ENCODE results near the gene SHISA3. TPM values are rescaled to one million over a fixed set of nuclear protein-coding genes. Genes with fewer than 3 reads are reported as not detected.
"Not testable (repeated sequence)": the region's sequence is repeated elsewhere in the genome, so short reads cannot be mapped to it uniquely, and the experiment has no call there.

SHISA3 gene
- total and polyA plus RNA-seq, 2 of the 8 experiments (the other 6 are each of a cell fraction or from before 2014, with no cell fraction given): 2.0 to 9.3 TPM

GRCh38 chr4:42371305-42372252 is 25.7 kb upstream of the SHISA3 start (continued):
- TF ChIP-seq RNF2 (IDR thresholded peaks at IDR 0.05; ENCODE audit: borderline replicate concordance, low read depth, low read length, missing control alignments, poor library complexity, severe bottlenecking): no peak

- H2AFZ ChIP-seq (ENCODE audit: low read length); FAIRE-seq; H3K27ac ChIP-seq (ENCODE audit: low read depth, low read length); H2BK120ac ChIP-seq (replicated peaks; ENCODE audit: low read depth, low read length); H2BK5ac ChIP-seq (ENCODE audit: low read depth, low read length); H4K20me1 ChIP-seq (replicated peaks in 1 of 2; ENCODE audit: control insufficient read depth in 1 of 2, insufficient read depth in 2 of 2, low read length in 2 of 2); H3K14ac ChIP-seq (ENCODE audit: insufficient read length); H3K9me3 ChIP-seq (ENCODE audit: insufficient read depth in 2 of 2, low read depth in 1 of 2, low read length in 1 of 2); H4K8ac ChIP-seq (ENCODE audit: extremely low read depth, insufficient read depth, low read length); H4K91ac ChIP-seq (replicated peaks; ENCODE audit: insufficient read length, low read length); DNase-seq (ENCODE audit: low read depth in 1 of 2, low spot score in 2 of 2); H3K27me3 ChIP-seq (replicated peaks in 1 of 4; ENCODE audit: control insufficient read depth in 3 of 4, extremely low read depth in 1 of 4, insufficient read depth in 3 of 4, low read length in 3 of 4); H3K23me2 ChIP-seq (ENCODE audit: low read depth, low read length); H3K4me1 ChIP-seq (replicated peaks in 1 of 4; ENCODE audit: control insufficient read depth in 3 of 4, insufficient read depth in 4 of 4, low read length in 3 of 4); H2BK15ac ChIP-seq (ENCODE audit: low read length); H3K4ac ChIP-seq (replicated peaks; ENCODE audit: insufficient read length, low read depth, low read length); H3K9ac ChIP-seq (replicated peaks in 1 of 4; ENCODE audit: extremely low read depth in 1 of 4, low read depth in 3 of 4, low read length in 3 of 4); H3K18ac ChIP-seq (ENCODE audit: extremely low read depth, low read length); H2BK20ac ChIP-seq (ENCODE audit: low read length); H3K36me3 ChIP-seq (ENCODE audit: control insufficient read depth in 2 of 4, insufficient read depth in 4 of 4, low read length in 3 of 4); H3K79me1 ChIP-seq (ENCODE audit: low read depth, low read length); H3K4me2 ChIP-seq (ENCODE audit: insufficient read depth in 1 of 2, low read depth in 2 of 2, low read length in 2 of 2); H2AK5ac ChIP-seq (ENCODE audit: low read depth, low read length); H3K23ac ChIP-seq (ENCODE audit: insufficient read length); H3K4me3 ChIP-seq (ENCODE audit: extremely low read depth in 1 of 4, insufficient read depth in 2 of 4, low read depth in 3 of 4, low read length in 4 of 4); H2BK12ac ChIP-seq (ENCODE audit: low read depth, low read length); H3K56ac ChIP-seq (replicated peaks; ENCODE audit: insufficient read length, low read depth, low read length); H4K5ac ChIP-seq (ENCODE audit: insufficient read length, low read depth, low read length); H3K79me2 ChIP-seq (ENCODE audit: control insufficient read depth in 1 of 2, insufficient read depth in 2 of 2, low read length in 2 of 2): not testable (repeated sequence)
- CTCF ChIA-PET (ENCODE audit: partially characterized antibody): interaction anchor here (0.7 to 9.8 kb wide), 18 partner anchors 12 to 161 kb away, joined by 3 to 82 read pairs (median 6); no protein-coding TSS in a partner anchor
- WGBS, 2 experiments (ENCODE audit: extremely low coverage in 1 of 2, insufficient coverage in 1 of 2, insufficient read length in 1 of 2, insufficient replicate concordance in 2 of 2, low coverage in 1 of 2, low lambda C conversion rate in 2 of 2, missing lambda C conversion rate in 1 of 2): 92% methylated on average over 6 of the region's 6 CpGs; no CpG with 5 or more reads in 1 of the 2 experiments
- POLR2A ChIA-PET (ENCODE audit: partially characterized antibody): interaction anchor here (1.0 to 1.5 kb wide), 2 partner anchors 14 to 65 kb away, joined by 3 to 4 read pairs; no protein-coding TSS in a partner anchor
These were observed 25.0 kb upstream of the SHISA3 start for GRCh38 chr4:42372303-42372702.
